ENCODE results near the gene FAM210B.

DNA sequence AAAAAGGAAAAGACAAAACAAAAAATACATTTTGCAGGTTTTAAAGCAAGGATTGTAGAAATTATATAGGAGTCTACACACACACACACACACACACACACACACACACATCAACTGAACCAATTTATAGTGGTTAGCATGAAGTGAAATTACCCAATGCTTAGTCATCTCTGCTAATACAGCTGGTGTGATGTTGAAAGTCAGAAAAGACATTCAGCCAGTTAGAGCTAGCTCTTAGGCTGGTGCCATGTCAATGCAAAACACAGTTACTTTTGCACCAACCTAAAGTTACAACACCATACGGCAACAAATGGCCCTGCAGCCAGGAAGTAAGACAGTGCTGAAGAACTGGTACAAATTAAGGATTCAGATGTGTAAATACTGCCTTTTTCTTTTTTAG is 15.2 kb downstream of the FAM210B start:
- TF ChIP-seq, protein P1, sequence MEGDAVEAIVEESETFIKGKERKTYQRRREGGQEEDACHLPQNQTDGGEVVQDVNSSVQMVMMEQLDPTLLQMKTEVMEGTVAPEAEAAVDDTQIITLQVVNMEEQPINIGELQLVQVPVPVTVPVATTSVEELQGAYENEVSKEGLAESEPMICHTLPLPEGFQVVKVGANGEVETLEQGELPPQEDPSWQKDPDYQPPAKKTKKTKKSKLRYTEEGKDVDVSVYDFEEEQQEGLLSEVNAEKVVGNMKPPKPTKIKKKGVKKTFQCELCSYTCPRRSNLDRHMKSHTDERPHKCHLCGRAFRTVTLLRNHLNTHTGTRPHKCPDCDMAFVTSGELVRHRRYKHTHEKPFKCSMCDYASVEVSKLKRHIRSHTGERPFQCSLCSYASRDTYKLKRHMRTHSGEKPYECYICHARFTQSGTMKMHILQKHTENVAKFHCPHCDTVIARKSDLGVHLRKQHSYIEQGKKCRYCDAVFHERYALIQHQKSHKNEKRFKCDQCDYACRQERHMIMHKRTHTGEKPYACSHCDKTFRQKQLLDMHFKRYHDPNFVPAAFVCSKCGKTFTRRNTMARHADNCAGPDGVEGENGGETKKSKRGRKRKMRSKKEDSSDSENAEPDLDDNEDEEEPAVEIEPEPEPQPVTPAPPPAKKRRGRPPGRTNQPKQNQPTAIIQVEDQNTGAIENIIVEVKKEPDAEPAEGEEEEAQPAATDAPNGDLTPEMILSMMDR (IDR thresholded peaks at IDR 0.05): no peak
- TF ChIP-seq TEAD4 (CRISPR knock-in tag; IDR thresholded peaks at IDR 0.05) (no peak), TP53 (CRISPR knock-in tag; IDR thresholded peaks at IDR 0.05) (no peak)
- TF ChIP-seq, protein P2, sequence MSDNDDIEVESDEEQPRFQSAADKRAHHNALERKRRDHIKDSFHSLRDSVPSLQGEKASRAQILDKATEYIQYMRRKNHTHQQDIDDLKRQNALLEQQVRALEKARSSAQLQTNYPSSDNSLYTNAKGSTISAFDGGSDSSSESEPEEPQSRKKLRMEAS (CRISPR knock-in tag; IDR thresholded peaks at IDR 0.05): no peak
